Kidney epithelial cell (primary cell): Measurements from ENCODE around the gene SEMA4D. TPM values are rescaled to one million over a fixed set of nuclear protein-coding genes. Genes with fewer than 3 reads are reported as not detected.

Experiments
- DNase-seq: peaks from one replicate; pipeline ENCODE4 v3.0.0-alpha.2; 2010; ENCODE audit warnings: low read depth
- H3K27me3 ChIP-seq: 2 replicates; pipeline ENCODE4 v1.6.0; 2011; ENCODE audit warnings: low read length; ENCODE audit not compliant: control insufficient read depth, insufficient read depth
- H3K36me3 ChIP-seq: 2 replicates; pipeline ENCODE4 v1.5.1; 2011; ENCODE audit warnings: low read length; ENCODE audit not compliant: control insufficient read depth, insufficient read depth
- H3K4me3 ChIP-seq: 2 replicates; pipeline ENCODE4 v1.5.1; 2011; ENCODE audit warnings: low read depth, mild to moderate bottlenecking, control low read depth, low read length
- total RNA-seq: library from RNA; depleted of rRNA; stranded (reverse); fragments of >200 nt; gene quantifications from 2 replicates; pipeline ENCODE4 v1.2.3, GENCODE V29; 2015
- TF ChIP-seq, protein P1 (sequence below): IDR thresholded peaks from 2 replicates; pipeline ENCODE4 v1.5.1; 2011; ENCODE audit warnings: mild to moderate bottlenecking, moderate library complexity, low read length, control low read depth, inconsistent platforms; ENCODE audit not compliant: insufficient read depth, poor library complexity, severe bottlenecking

Gene SEMA4D
- total RNA-seq, 1 donor from 2014 or later: 30.7 TPM

GRCh38 chr9:89542401-89543021 is 44.6 kb upstream of the SEMA4D start:
- Histone ChIP-seq H3K36me3 (no peaks in the 10 kb centered on the region), H3K4me3 (no peak overlapping the region), H3K27me3 (no peaks in the 10 kb centered on the region)
- TF ChIP-seq, protein P1, sequence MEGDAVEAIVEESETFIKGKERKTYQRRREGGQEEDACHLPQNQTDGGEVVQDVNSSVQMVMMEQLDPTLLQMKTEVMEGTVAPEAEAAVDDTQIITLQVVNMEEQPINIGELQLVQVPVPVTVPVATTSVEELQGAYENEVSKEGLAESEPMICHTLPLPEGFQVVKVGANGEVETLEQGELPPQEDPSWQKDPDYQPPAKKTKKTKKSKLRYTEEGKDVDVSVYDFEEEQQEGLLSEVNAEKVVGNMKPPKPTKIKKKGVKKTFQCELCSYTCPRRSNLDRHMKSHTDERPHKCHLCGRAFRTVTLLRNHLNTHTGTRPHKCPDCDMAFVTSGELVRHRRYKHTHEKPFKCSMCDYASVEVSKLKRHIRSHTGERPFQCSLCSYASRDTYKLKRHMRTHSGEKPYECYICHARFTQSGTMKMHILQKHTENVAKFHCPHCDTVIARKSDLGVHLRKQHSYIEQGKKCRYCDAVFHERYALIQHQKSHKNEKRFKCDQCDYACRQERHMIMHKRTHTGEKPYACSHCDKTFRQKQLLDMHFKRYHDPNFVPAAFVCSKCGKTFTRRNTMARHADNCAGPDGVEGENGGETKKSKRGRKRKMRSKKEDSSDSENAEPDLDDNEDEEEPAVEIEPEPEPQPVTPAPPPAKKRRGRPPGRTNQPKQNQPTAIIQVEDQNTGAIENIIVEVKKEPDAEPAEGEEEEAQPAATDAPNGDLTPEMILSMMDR: no peak
- no peak for DNase-seq

DNA sequence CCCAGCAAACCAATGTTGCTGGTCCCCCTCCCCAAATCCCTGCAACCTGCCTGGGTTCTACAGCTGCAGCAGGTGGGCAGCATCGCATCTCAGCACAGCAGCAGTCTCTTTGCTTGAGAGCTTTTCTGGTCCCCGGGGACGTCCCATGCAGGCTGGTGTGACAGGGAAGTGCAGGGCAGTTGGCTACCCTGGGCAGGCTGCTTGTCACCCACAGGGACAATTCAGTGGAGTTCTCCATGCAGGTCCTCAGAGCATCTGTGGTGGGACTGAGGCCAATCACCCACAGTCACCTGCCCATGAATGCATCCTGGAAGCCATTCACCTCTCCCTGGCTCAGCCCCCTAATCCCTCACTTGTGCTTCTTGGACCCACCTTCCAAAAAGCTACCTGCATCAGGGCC is 43.9 kb upstream of the SEMA4D start:
- H3K4me3 ChIP-seq: no peak overlapping the region
- H3K27me3 ChIP-seq: no peaks in the 10 kb centered on the region
- no peaks in the 10 kb centered on the region for H3K36me3 ChIP-seq
- no peak for DNase-seq
- TF ChIP-seq, protein P1: no peak

DNA sequence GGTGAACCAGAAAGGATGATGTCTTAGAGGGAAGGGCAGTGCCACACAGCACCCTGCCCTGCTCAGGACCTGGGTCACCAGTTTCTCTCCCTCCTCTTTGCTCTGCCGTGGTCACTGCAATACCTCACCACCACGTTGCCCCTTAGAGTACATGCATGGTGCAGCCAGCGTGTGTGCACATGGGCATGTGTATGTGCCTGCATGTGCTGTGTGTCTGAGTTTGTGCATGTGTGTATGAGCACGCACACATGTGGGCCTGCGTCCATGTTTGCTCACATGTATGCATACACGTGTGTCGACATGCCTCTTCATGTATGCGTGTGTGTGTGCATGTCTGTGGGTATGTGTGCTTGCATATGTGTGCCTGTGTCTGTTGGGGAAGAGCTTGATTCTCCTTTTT is 41.5 kb upstream of the SEMA4D start:
- Histone ChIP-seq H3K27me3 (no peaks in the 10 kb centered on the region), H3K4me3 (no peak overlapping the region), H3K36me3 (no peaks in the 10 kb centered on the region)
- no peak for DNase-seq
- TF ChIP-seq, protein P1: no peak

DNA sequence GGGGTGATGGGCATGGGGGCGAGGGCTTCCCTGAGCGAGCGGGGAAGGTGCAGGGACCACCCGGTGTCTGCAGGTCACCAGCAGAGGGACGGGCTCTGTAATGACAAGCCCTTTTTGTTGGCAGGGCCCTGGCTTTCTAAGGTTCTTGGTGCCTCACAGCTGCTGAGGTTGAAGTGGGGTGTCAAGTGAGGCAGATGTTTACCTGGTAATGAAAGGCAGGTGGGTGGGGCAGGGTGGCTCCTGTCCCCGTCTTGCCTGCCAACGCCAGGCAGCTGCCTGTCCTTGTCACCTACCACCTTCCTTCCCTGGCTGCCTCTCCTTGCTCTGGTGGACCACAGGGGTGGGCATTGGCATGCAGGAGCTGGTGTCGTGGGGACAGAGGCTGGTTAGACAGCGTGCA is 41.0 kb upstream of the SEMA4D start:
- Histone ChIP-seq H3K4me3 (no peak overlapping the region), H3K36me3 (no peaks in the 10 kb centered on the region), H3K27me3 (no peaks in the 10 kb centered on the region)
- no peak for DNase-seq
- TF ChIP-seq, protein P1: no peak

GRCh38 chr9:89537166-89537565 is 39.3 kb upstream of the SEMA4D start:
- Histone ChIP-seq H3K27me3 (no peaks in the 10 kb centered on the region), H3K36me3 (no peaks in the 10 kb centered on the region), H3K4me3 (no peak overlapping the region)
- TF ChIP-seq, protein P1: no peak
- no peak for DNase-seq

DNA sequence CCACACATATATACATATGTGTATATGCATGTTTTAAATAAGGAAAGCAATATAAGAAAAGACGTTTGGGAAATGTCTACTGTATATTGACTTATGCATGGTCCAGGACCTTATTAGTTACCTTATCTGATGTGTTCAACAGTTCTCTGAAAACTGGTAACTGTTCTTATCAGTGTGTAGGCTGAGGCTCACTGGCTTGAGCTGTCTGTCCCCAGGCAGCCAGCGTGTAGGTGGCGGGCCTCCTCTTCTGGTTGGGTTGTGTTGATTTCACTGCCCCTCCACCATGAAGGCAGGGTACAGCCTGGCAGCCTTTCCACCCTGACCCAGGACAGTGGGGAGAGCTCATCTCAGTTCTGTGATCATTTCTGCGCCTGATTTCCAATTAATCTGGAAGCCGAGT is 38.7 kb upstream of the SEMA4D start:
- Histone ChIP-seq H3K36me3 (no peaks in the 10 kb centered on the region), H3K4me3 (no peak overlapping the region), H3K27me3 (no peaks in the 10 kb centered on the region)
- no peak for DNase-seq
- TF ChIP-seq, protein P1: no peak
